ENCODE data around the gene QSER1. TPM values are rescaled to one million over a fixed set of nuclear protein-coding genes. Genes with fewer than 3 reads are reported as not detected.
A peak's percentile ranks its signal among the peaks of the same experiment; 100 is the strongest.

Gene QSER1
- total and polyA plus RNA-seq, 9 of the 15 experiments (the other 6 are each of a cell fraction or from before 2014, with no cell fraction given): 5.8 to 33.6 (median 22.3) TPM

- H3K9me1 ChIP-seq (ENCODE audit: control insufficient read depth, insufficient read depth, low read length): peaks cover 2% of the 10 kb centered on the region
- H3K9ac ChIP-seq (ENCODE audit: insufficient read depth in 1 of 2, low read depth in 2 of 2, low read length in 2 of 2): no peak overlapping the region
- H3K27ac ChIP-seq (ENCODE audit: extremely low read depth, low read depth, low read length): no peak overlapping the region
- no peak overlapping the region for H2AFZ ChIP-seq (ENCODE audit: low read depth, low read length)
- no peak for FAIRE-seq
- no TSS peak for BruUV-seq (replicated peaks)
- no peaks in the 10 kb centered on the region for H3K9me3 ChIP-seq (replicated peaks; ENCODE audit: control insufficient read depth, insufficient read depth, low read depth, low read length)
- no peak overlapping the region for H3K4me3 ChIP-seq
- ATAC-seq: no peak
- in situ Hi-C loops (cut with MboI): no loop called here
- H4K20me1 ChIP-seq (replicated peaks; ENCODE audit: control insufficient read depth, insufficient read depth, low read length): no peaks in the 10 kb centered on the region
- H3K4me1 ChIP-seq (replicated peaks in 1 of 2; ENCODE audit: control insufficient read depth in 2 of 2, insufficient read depth in 2 of 2, low read length in 2 of 2): no peaks in the 10 kb centered on the region
- peaks cover 80% of the 10 kb centered on the region for H3K36me3 ChIP-seq (ENCODE audit: control insufficient read depth, insufficient read depth, low read length)
- ChIA-PET CTCF (ENCODE audit: low intra/inter-chr PET ratio) (no interaction called here), POLR2A (interaction anchor here (0.7 to 1.0 kb wide), 3 partner anchors 9 to 34 kb away, joined by 3 read pairs; no protein-coding TSS in a partner anchor)
- no peak overlapping the region for H3K4me2 ChIP-seq (ENCODE audit: insufficient read depth, low read length)
- H3K79me2 ChIP-seq (ENCODE audit: control insufficient read depth, insufficient read depth, low read length): peaks cover 49% of the 10 kb centered on the region; the same call in 2 of the 3 replicates
- no peak for DNase-seq (ENCODE audit: extremely low read depth in 1 of 4, low spot score in 3 of 4)
- H3K27me3 ChIP-seq (ENCODE audit: control insufficient read depth in 2 of 2, insufficient read depth in 2 of 2, low read length in 2 of 2): no peaks in the 10 kb centered on the region
- intact Hi-C loops (cut with micrococcal nuclease): no loop called here
- peak; percentile 96 for TF ChIP-seq NFIC (IDR thresholded peaks at IDR 0.05)
- no peak for TF ChIP-seq ZKSCAN1 (IDR thresholded peaks at IDR 0.05; ENCODE audit: low read depth, low read length)
- TF ChIP-seq HBP1 (CRISPR knock-in tag; IDR thresholded peaks at IDR 0.05): no peak
- no peak for TF ChIP-seq CHD4 (IDR thresholded peaks at IDR 0.05; ENCODE audit: insufficient read depth, insufficient replicate concordance, low read depth, low read length, poor library complexity, severe bottlenecking)
- TF ChIP-seq SREBF1 (IDR thresholded peaks at IDR 0.05; ENCODE audit: borderline replicate concordance, low read depth, low read length): no peak
- TF ChIP-seq ZFX (CRISPR knock-in tag; IDR thresholded peaks at IDR 0.05): no peak
- TF ChIP-seq CEBPB (tag; IDR thresholded peaks at IDR 0.05): peak; percentile 86
- no peak for TF ChIP-seq ATF2 (CRISPR knock-in tag; IDR thresholded peaks at IDR 0.05)
- no peak for TF ChIP-seq DEAF1 (CRISPR knock-in tag; IDR thresholded peaks at IDR 0.05)
- no peak for TF ChIP-seq BCL6 (CRISPR knock-in tag; IDR thresholded peaks at IDR 0.05)
- TF ChIP-seq NR3C1 (CRISPR knock-in tag; IDR thresholded peaks at IDR 0.05): no peak
- no peak for TF ChIP-seq ZNF551 (CRISPR knock-in tag; IDR thresholded peaks at IDR 0.05)
- no peak for TF ChIP-seq CTCFL (IDR thresholded peaks at IDR 0.05; ENCODE audit: borderline replicate concordance, insufficient read depth, low read depth, low read length, poor library complexity, severe bottlenecking)
- no peak for TF ChIP-seq ZNF232 (CRISPR knock-in tag; IDR thresholded peaks at IDR 0.05)
- TF ChIP-seq CEBPG (CRISPR knock-in tag; IDR thresholded peaks at IDR 0.05): no peak
- peak; percentile 50 to 76; a peak in 3 of 4 replicates for TF ChIP-seq CEBPG (tag; conservative IDR thresholded peaks at IDR 0.05 in 1 of 2, IDR thresholded peaks at IDR 0.05 in 1 of 2)
These were observed 42.9 kb downstream of the QSER1 start for GRCh38 chr11:32935462-32936029.
